ENCODE data around the gene CYP27B1. TPM values are rescaled to one million over a fixed set of nuclear protein-coding genes. Genes with fewer than 3 reads are reported as not detected.

Gene CYP27B1
- total RNA-seq, 1 donor from 2014 or later = not detected

DNA sequence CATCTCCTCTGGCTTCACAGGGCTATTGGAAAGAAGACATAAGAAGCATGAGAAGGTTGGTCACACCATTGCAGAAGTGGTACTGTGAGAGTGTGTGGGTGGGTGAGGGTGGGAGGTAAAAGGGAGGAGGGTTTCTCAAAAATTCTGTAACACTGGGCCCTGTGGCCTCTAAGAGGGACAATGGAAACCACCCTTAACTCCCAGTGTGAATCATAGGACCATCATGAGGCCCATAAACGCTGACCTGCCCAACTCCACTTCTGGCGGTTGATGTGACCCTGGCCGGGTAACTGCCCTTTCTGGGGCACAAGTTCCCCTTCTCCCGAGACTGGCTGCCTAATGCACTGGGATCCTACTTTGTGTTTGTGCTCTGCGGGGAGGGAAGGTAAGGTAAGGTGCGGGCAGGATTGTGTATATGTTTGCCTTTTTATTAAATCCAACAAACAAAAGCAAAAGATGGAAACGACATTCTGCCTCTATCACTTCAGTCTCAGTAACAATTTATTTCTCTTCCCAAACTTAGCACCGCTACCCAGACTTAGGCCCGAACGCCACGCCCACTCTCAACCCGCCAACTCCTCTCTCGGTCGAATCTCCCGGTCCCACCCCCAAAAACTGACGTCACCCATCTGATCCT is 4.5 kb upstream of the CYP27B1 start:
- intact Hi-C loops (cut with DNase I) = loop anchor here (1.0 kb wide), 1 partner anchor 19 kb away; the partner anchor contains the start of gene CDK4
- DNase-seq (ENCODE audit: low spot score in 2 of 2) = peak; percentile 53 to 93

GRCh38 chr12:57770734-57771133 is 3.9 kb upstream of the CYP27B1 start:
- peak overlapping the region; percentile 90 to 94 for H3K27ac ChIP-seq
- no peaks in the 10 kb centered on the region for H3K9me3 ChIP-seq
- no peak for TF ChIP-seq CTCF (IDR thresholded peaks at IDR 0.05)
- peaks cover 0 to 11% of the 10 kb centered on the region in 2 donors for H3K36me3 ChIP-seq
- peak in 1 of 2 donors; percentile 60 for DNase-seq (ENCODE audit: low spot score in 2 of 2)
- H3K4me3 ChIP-seq = no peak overlapping the region
- H3K4me1 ChIP-seq = peaks cover 2 to 27% of the 10 kb centered on the region in 2 donors
- H3K27me3 ChIP-seq = no peaks in the 10 kb centered on the region
- intact Hi-C loops (cut with DNase I) = loop anchor here (1.0 kb wide), 1 partner anchor 18 kb away; the partner anchor contains the start of gene CDK4

More for the DNA sequence above, 4.5 kb upstream of the CYP27B1 start:
- Histone ChIP-seq H3K27me3 (no peaks in the 10 kb centered on the region), H3K4me1 (peaks cover 2 to 20% of the 10 kb centered on the region in 2 donors), H3K4me3 (peak overlapping the region; percentile 80 to 83), H3K36me3 (peaks cover 0 to 11% of the 10 kb centered on the region in 2 donors), H3K9me3 (no peaks in the 10 kb centered on the region), H3K27ac (peak overlapping the region; percentile 90 to 94)
- TF ChIP-seq CTCF (IDR thresholded peaks at IDR 0.05) = no peak

DNA sequence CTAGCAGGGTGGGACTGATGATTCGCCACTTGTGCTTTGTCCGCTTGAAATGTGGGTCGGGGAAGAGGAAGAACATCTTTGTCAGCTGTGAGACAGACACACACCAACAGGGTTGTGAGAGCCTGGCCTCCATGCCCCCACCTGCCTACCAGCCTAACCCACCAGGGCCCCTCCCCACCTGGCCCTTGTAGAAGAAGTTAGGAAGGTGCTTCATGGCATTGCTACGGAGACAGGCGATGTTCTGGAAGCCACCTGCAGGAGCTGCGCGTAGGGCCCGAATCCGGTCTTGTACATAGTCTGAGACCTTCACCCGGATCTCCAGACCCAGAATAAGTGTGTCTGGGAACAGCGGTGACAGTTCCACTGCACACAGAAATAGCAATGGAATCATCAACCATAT is 2.7 kb upstream of the CYP27B1 start:
- Histone ChIP-seq H3K4me1 (peaks cover 2 to 38% of the 10 kb centered on the region in 2 donors), H3K4me3 (no peak overlapping the region), H3K27ac (no peak overlapping the region), H3K27me3 (no peaks in the 10 kb centered on the region), H3K36me3 (peaks cover 0 to 3% of the 10 kb centered on the region in 2 donors), H3K9me3 (no peaks in the 10 kb centered on the region)
- intact Hi-C loops (cut with DNase I) = loop anchor here (5.0 kb wide), 1 partner anchor 42 kb away; no protein-coding TSS in a partner anchor
- no peak for DNase-seq (ENCODE audit: low spot score in 2 of 2)
- no peak for TF ChIP-seq CTCF (IDR thresholded peaks at IDR 0.05)

DNA sequence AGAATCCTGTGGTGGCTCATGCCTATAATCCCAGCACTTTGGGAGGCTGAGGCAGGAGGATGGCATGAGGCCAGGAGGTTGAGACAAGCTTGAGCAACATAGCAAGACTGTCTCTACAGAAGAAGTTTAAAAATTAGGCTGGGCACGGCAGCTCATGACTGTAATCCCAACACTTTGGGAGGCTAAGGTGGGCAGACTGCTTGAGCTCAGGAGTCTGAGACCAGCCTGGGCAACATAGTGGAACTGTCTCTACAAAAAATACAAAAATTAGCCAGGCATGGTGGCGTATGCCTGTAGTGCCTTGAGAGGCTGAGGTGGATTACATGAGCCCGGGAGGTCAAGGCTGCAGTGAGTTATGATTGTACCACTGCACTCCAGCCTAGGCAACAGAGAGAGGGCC is 998 bp upstream of the CYP27B1 start:
- Histone ChIP-seq H3K27me3 (no peaks in the 10 kb centered on the region), H3K9me3 (no peaks in the 10 kb centered on the region), H3K4me3 (no peak overlapping the region), H3K4me1 (peaks cover 0 to 32% of the 10 kb centered on the region in 2 donors), H3K27ac (no peak overlapping the region), H3K36me3 (no peaks in the 10 kb centered on the region)
- intact Hi-C loops (cut with DNase I) = loop anchor here (5.0 kb wide), 1 partner anchor 41 kb away; no protein-coding TSS in a partner anchor
- peak in 1 of 2 donors; percentile 54 for DNase-seq (ENCODE audit: low spot score in 2 of 2)
- TF ChIP-seq CTCF (IDR thresholded peaks at IDR 0.05) = no peak

DNA sequence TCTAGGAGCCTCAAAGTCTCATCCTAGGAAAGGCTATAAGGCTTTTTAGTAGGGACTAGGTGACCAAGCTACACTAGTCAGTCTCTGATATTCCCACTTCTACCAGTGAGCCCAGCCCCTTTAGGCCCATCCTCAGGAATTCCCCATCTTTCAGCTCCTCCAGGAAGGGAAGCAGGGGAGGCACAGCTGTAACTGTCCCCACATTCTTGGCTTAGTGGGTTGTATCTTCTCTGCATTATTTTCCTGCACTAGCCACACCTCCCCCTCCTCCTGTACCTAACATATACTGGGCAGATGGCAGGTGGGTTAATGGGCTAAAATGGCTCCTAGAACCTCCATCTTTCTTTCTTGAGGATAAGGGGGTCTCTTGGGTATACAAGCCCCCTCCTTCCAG is 424 bp upstream of the CYP27B1 start:
- no peaks in the 10 kb centered on the region for H3K9me3 ChIP-seq
- intact Hi-C loops (cut with DNase I) = loop anchor here (5.0 kb wide), 1 partner anchor 40 kb away; no protein-coding TSS in a partner anchor
- DNase-seq (ENCODE audit: low spot score in 2 of 2) = no peak
- no peaks in the 10 kb centered on the region for H3K36me3 ChIP-seq
- no peak overlapping the region for H3K27ac ChIP-seq
- TF ChIP-seq CTCF (IDR thresholded peaks at IDR 0.05) = no peak
- H3K4me3 ChIP-seq = no peak overlapping the region
- H3K4me1 ChIP-seq = peaks cover 0 to 32% of the 10 kb centered on the region in 2 donors
- no peaks in the 10 kb centered on the region for H3K27me3 ChIP-seq
